ENCODE measurements around the gene WFDC8. TPM values are rescaled to one million over a fixed set of nuclear protein-coding genes. Genes with fewer than 3 reads are reported as not detected.

WFDC8 gene
- not detected for total RNA-seq
- not detected for polyA plus RNA-seq

GRCh38 chr20:45579184-45579583 lies at the start of gene WFDC8:
TSS of gene WFDC8 (minus strand) at chr20:45579284. CDS start at chr20:45579247, 37 bp downstream.
- Histone ChIP-seq H3K4me3 (ENCODE audit: low read length in 2 of 2) (no peak within 1 kb of the TSS), H3K27ac (ENCODE audit: low read depth, low read length) (no peak within 1 kb of the TSS), H3K36me3 (ENCODE audit: insufficient read depth, low read length) (no peaks in the 10 kb centered on the region), H3K4me1 (ENCODE audit: insufficient read depth, low read length) (no peaks in the 10 kb centered on the region), H3K9me3 (ENCODE audit: control insufficient read depth in 1 of 2, low read length in 2 of 2) (no peaks in the 10 kb centered on the region), H3K27me3 (ENCODE audit: insufficient read depth, low read length) (no peaks in the 10 kb centered on the region)
- Mint-ChIP-seq H3K27me3 (peaks cover 19 to 20% of the 10 kb centered on the region in 2 donors), H3K9me3 (no peaks in the 10 kb centered on the region), H3K4me1 (no peaks in the 10 kb centered on the region), H3K4me3 (no peak within 1 kb of the TSS), H3K27ac (no peak within 1 kb of the TSS), H3K36me3 (no peaks in the 10 kb centered on the region)
- ChIA-PET CTCF (ENCODE audit: partially characterized antibody) (no interaction called here), POLR2A (ENCODE audit: partially characterized antibody) (no interaction called here)
- intact Hi-C loops (cut with micrococcal nuclease), result no loop called here
- DNase-seq, result no peak

- CTCF ChIA-PET (ENCODE audit: partially characterized antibody), result no interaction called here
- no peak overlapping the region for H3K27ac ChIP-seq (ENCODE audit: low read depth, low read length)
- intact Hi-C loops (cut with micrococcal nuclease), result no loop called here
Measured at GRCh38 chr20:45626540-45626939, 47.5 kb upstream of the WFDC8 start.

GRCh38 chr20:45621593-45621992 lies 42.5 kb upstream of the WFDC8 start:
- H3K27me3 ChIP-seq (ENCODE audit: insufficient read depth, low read length), result no peaks in the 10 kb centered on the region
- no peaks in the 10 kb centered on the region for H3K36me3 Mint-ChIP-seq
- no peaks in the 10 kb centered on the region for H3K4me1 ChIP-seq (ENCODE audit: insufficient read depth, low read length)
- no peak overlapping the region for H3K27ac ChIP-seq (ENCODE audit: low read depth, low read length)
- H3K9me3 ChIP-seq (ENCODE audit: control insufficient read depth in 1 of 2, low read length in 2 of 2), result no peaks in the 10 kb centered on the region
- POLR2A ChIA-PET (ENCODE audit: partially characterized antibody), result no interaction called here
- peaks cover 0 to 12% (median 6%) of the 10 kb centered on the region in 8 donors for H3K9me3 Mint-ChIP-seq
- H3K27ac Mint-ChIP-seq, result no peak overlapping the region
- H3K36me3 ChIP-seq (ENCODE audit: insufficient read depth, low read length), result no peaks in the 10 kb centered on the region
- H3K4me3 Mint-ChIP-seq, result no peak overlapping the region
- CTCF ChIA-PET (ENCODE audit: partially characterized antibody), result no interaction called here
- DNase-seq, result no peak
- no peak overlapping the region for H3K4me3 ChIP-seq (ENCODE audit: low read length in 2 of 2)
- H3K4me1 Mint-ChIP-seq, result no peaks in the 10 kb centered on the region
- peaks cover 8 to 10% of the 10 kb centered on the region in 2 donors for H3K27me3 Mint-ChIP-seq
- intact Hi-C loops (cut with micrococcal nuclease), result no loop called here

More at GRCh38 chr20:45626540-45626939, 47.5 kb upstream of the WFDC8 start:
- no peak overlapping the region for H3K4me3 Mint-ChIP-seq
- no peaks in the 10 kb centered on the region for H3K36me3 Mint-ChIP-seq
- H3K4me1 Mint-ChIP-seq, result peaks cover 0 to 3% (median 2%) of the 10 kb centered on the region in 4 donors
- no peak for DNase-seq
- Histone ChIP-seq H3K4me1 (ENCODE audit: insufficient read depth, low read length) (no peaks in the 10 kb centered on the region), H3K4me3 (ENCODE audit: low read length in 2 of 2) (no peak overlapping the region), H3K27me3 (ENCODE audit: insufficient read depth, low read length) (no peaks in the 10 kb centered on the region), H3K36me3 (ENCODE audit: insufficient read depth, low read length) (no peaks in the 10 kb centered on the region), H3K9me3 (ENCODE audit: control insufficient read depth in 1 of 2, low read length in 2 of 2) (no peaks in the 10 kb centered on the region)
- H3K27me3 Mint-ChIP-seq, result peaks cover 16 to 38% of the 10 kb centered on the region in 2 donors
- no peak overlapping the region for H3K27ac Mint-ChIP-seq
- H3K9me3 Mint-ChIP-seq, result peaks cover 0 to 8% (median 5%) of the 10 kb centered on the region in 8 donors
- POLR2A ChIA-PET (ENCODE audit: partially characterized antibody), result no interaction called here

GRCh38 chr20:45617591-45617990 lies 38.5 kb upstream of the WFDC8 start:
- no peaks in the 10 kb centered on the region for H3K4me1 ChIP-seq (ENCODE audit: insufficient read depth, low read length)
- Mint-ChIP-seq H3K4me3 (no peak overlapping the region), H3K27ac (no peak overlapping the region), H3K27me3 (peaks cover 0 to 3% of the 10 kb centered on the region in 2 donors), H3K4me1 (no peaks in the 10 kb centered on the region), H3K9me3 (peaks cover 0 to 4% (median 2%) of the 10 kb centered on the region in 8 donors), H3K36me3 (no peaks in the 10 kb centered on the region)
- no peaks in the 10 kb centered on the region for H3K9me3 ChIP-seq (ENCODE audit: control insufficient read depth in 1 of 2, low read length in 2 of 2)
- DNase-seq, result no peak
- no peaks in the 10 kb centered on the region for H3K36me3 ChIP-seq (ENCODE audit: insufficient read depth, low read length)
- H3K27ac ChIP-seq (ENCODE audit: low read depth, low read length), result no peak overlapping the region
- intact Hi-C loops (cut with micrococcal nuclease), result no loop called here
- no peak overlapping the region for H3K4me3 ChIP-seq (ENCODE audit: low read length in 2 of 2)
- POLR2A ChIA-PET (ENCODE audit: partially characterized antibody), result no interaction called here
- H3K27me3 ChIP-seq (ENCODE audit: insufficient read depth, low read length), result no peaks in the 10 kb centered on the region
- CTCF ChIA-PET (ENCODE audit: partially characterized antibody), result interaction anchor here (1.7 kb wide), 1 partner anchor 12 kb away, joined by 7 read pairs; the partner anchor contains the start of gene WFDC10A

GRCh38 chr20:45612314-45612713 lies 33.2 kb upstream of the WFDC8 start:
- Histone ChIP-seq H3K9me3 (ENCODE audit: control insufficient read depth in 1 of 2, low read length in 2 of 2) (no peaks in the 10 kb centered on the region), H3K4me3 (ENCODE audit: low read length in 2 of 2) (no peak overlapping the region), H3K27me3 (ENCODE audit: insufficient read depth, low read length) (no peaks in the 10 kb centered on the region), H3K4me1 (ENCODE audit: insufficient read depth, low read length) (no peaks in the 10 kb centered on the region), H3K27ac (ENCODE audit: low read depth, low read length) (no peak overlapping the region), H3K36me3 (ENCODE audit: insufficient read depth, low read length) (no peaks in the 10 kb centered on the region)
- H3K4me1 Mint-ChIP-seq, result peaks cover 0 to 10% (median under 1%) of the 10 kb centered on the region in 4 donors
- ChIA-PET CTCF (ENCODE audit: partially characterized antibody) (interaction anchor here (0.8 kb wide), 1 partner anchor 250 kb away, joined by 3 read pairs; the partner anchor contains the start of gene SYS1), POLR2A (ENCODE audit: partially characterized antibody) (no interaction called here)
- H3K36me3 Mint-ChIP-seq, result peaks cover 0 to 12% of the 10 kb centered on the region in 2 donors
- no peak overlapping the region for H3K27ac Mint-ChIP-seq
- H3K9me3 Mint-ChIP-seq, result peaks cover 0 to 12% (median 6%) of the 10 kb centered on the region in 8 donors
- H3K27me3 Mint-ChIP-seq, result peaks cover 7 to 11% of the 10 kb centered on the region in 2 donors
- intact Hi-C loops (cut with micrococcal nuclease), result no loop called here
- DNase-seq, result no peak
- no peak overlapping the region for H3K4me3 Mint-ChIP-seq

- no peak overlapping the region for H3K27ac ChIP-seq (ENCODE audit: low read depth, low read length)
- H3K4me1 ChIP-seq (ENCODE audit: insufficient read depth, low read length), result no peaks in the 10 kb centered on the region
- no peaks in the 10 kb centered on the region for H3K27me3 ChIP-seq (ENCODE audit: insufficient read depth, low read length)
- H3K4me3 ChIP-seq (ENCODE audit: low read length in 2 of 2), result no peak overlapping the region
- CTCF ChIA-PET (ENCODE audit: partially characterized antibody), result no interaction called here
- POLR2A ChIA-PET (ENCODE audit: partially characterized antibody), result no interaction called here
- H3K36me3 ChIP-seq (ENCODE audit: insufficient read depth, low read length), result no peaks in the 10 kb centered on the region
- peaks cover 7 to 11% of the 10 kb centered on the region in 2 donors for H3K27me3 Mint-ChIP-seq
- intact Hi-C loops (cut with micrococcal nuclease), result no loop called here
- DNase-seq, result no peak
- H3K27ac Mint-ChIP-seq, result no peak overlapping the region
- H3K4me1 Mint-ChIP-seq, result peaks cover 0 to 10% (median under 1%) of the 10 kb centered on the region in 4 donors
- H3K9me3 ChIP-seq (ENCODE audit: control insufficient read depth in 1 of 2, low read length in 2 of 2), result peaks cover 0 to 6% of the 10 kb centered on the region in 2 donors
- no peak overlapping the region for H3K4me3 Mint-ChIP-seq
- peaks cover 0 to 19% (median 11%) of the 10 kb centered on the region in 8 donors for H3K9me3 Mint-ChIP-seq
- H3K36me3 Mint-ChIP-seq, result peaks cover 0 to 13% of the 10 kb centered on the region in 2 donors
Measured at GRCh38 chr20:45611054-45611453, 32.0 kb upstream of the WFDC8 start.

DNA sequence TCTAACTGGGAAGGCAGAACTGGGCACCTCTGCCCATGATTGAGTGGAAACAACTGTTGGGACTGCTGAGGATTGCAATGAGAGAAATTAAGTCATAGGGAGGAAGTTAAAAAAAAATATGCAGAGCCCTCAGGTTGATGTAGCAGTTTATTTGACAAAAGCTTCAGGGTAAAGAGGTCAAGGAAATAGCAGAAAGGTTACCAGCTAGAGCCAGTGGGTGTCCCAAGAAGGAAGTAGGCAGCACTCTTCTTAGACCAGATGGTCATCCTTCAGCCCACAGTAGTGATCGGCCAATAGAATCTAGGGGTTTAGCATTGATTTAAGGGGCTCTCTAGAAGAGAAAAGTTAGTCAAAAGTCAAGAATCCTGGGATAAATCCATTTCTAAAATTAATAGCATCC lies 28.7 kb upstream of the WFDC8 start:
- Histone ChIP-seq H3K9me3 (ENCODE audit: control insufficient read depth in 1 of 2, low read length in 2 of 2) (peaks cover 0 to 6% of the 10 kb centered on the region in 2 donors), H3K27me3 (ENCODE audit: insufficient read depth, low read length) (no peaks in the 10 kb centered on the region), H3K4me1 (ENCODE audit: insufficient read depth, low read length) (no peaks in the 10 kb centered on the region), H3K27ac (ENCODE audit: low read depth, low read length) (no peak overlapping the region), H3K4me3 (ENCODE audit: low read length in 2 of 2) (no peak overlapping the region), H3K36me3 (ENCODE audit: insufficient read depth, low read length) (no peaks in the 10 kb centered on the region)
- ChIA-PET CTCF (ENCODE audit: partially characterized antibody) (no interaction called here), POLR2A (ENCODE audit: partially characterized antibody) (no interaction called here)
- peaks cover 12 to 13% of the 10 kb centered on the region in 2 donors for H3K27me3 Mint-ChIP-seq
- H3K9me3 Mint-ChIP-seq, result peaks cover 0 to 36% (median 22%) of the 10 kb centered on the region in 8 donors
- no peak overlapping the region for H3K4me3 Mint-ChIP-seq
- H3K27ac Mint-ChIP-seq, result no peak overlapping the region
- peaks cover 0 to 13% of the 10 kb centered on the region in 2 donors for H3K36me3 Mint-ChIP-seq
- no peak for DNase-seq
- peaks cover 0 to 10% (median under 1%) of the 10 kb centered on the region in 4 donors for H3K4me1 Mint-ChIP-seq
- intact Hi-C loops (cut with micrococcal nuclease), result no loop called here

Measured in CD4-positive, alpha-beta memory T cell (primary cell).